B cell (primary cell): ENCODE measurements around the gene FUT7. TPM values are rescaled to one million over a fixed set of nuclear protein-coding genes. Genes with fewer than 3 reads are reported as not detected.
A peak's percentile ranks its signal among the peaks of the same experiment; 100 is the strongest.

ENCODE experiments used
- ATAC-seq: fragments of 200-7000 bp; cut with Tn5 transposase; one replicate; pipeline ENCODE4 v1.10.0; 2021; ENCODE audit warnings: low read depth, mild to moderate bottlenecking, moderate number of reproducible peaks, moderate library complexity
- CTCF ChIA-PET: fragments of 350-600 bp; sonication (Branson Sonifier 250); formaldehyde crosslinking; loops from one replicate; lab custom pipeline; 2021; ENCODE audit warnings: antibody characterized with exemption, inconsistent platforms; lab: Charles Lee
- POLR2A ChIA-PET: fragments of 350-600 bp; sonication (Branson Sonifier 250); formaldehyde crosslinking; loops from one replicate; lab custom pipeline; 2021; ENCODE audit warnings: antibody characterized with exemption; lab: Charles Lee
- DNase-seq: peaks from one replicate; pipeline ENCODE4 v3.0.0; 2013
- H2AFZ ChIP-seq: 2 replicates; pipeline ENCODE4 v1.6.1; 2012; ENCODE audit warnings: mild to moderate bottlenecking, low read depth, low read length; ENCODE audit not compliant: insufficient read depth, poor library complexity, severe bottlenecking
- H3K27ac ChIP-seq, 2 donors: 1 replicate in 1 of 2; 2 replicates in 1 of 2; pipeline ENCODE4 v1.5.1; 2012 to 2013; ENCODE audit warnings: low read length in 2 of 2, mild to moderate bottlenecking in 2 of 2, moderate library complexity in 1 of 2
- H3K27me3 ChIP-seq, 4 experiments: fragments of 200-600 bp in 1 of 4; sonication (generic) in 1 of 4; replicated peaks in 1 of 4; 1 replicate in 2 of 4; 2 replicates in 2 of 4; pipeline versions ENCODE4 v1.6.1 to v1.7.0; 2013 to 2016; ENCODE audit warnings: low read length in 3 of 4, mild to moderate bottlenecking in 2 of 4, mixed read lengths in 1 of 4, moderate library complexity in 1 of 4; ENCODE audit not compliant: insufficient read depth in 4 of 4, control insufficient read depth in 3 of 4; ENCODE audit errors: control extremely low read depth in 1 of 4
- H3K36me3 ChIP-seq, 2 experiments: replicated peaks in 1 of 2; 1 replicate in 1 of 2; 2 replicates in 1 of 2; pipeline versions ENCODE4 v1.6.1 to v1.7.1; 2013; ENCODE audit warnings: low read length in 1 of 2; ENCODE audit not compliant: insufficient read depth in 2 of 2, control insufficient read depth in 1 of 2; ENCODE audit errors: control extremely low read depth in 1 of 2, extremely low read depth in 1 of 2
- H3K4me1 ChIP-seq, 2 donors: fragments of 200-600 bp in 1 of 2; sonication (generic) in 1 of 2; 1 replicate in 1 of 2; 2 replicates in 1 of 2; pipeline versions ENCODE4 v1.5.1 to v1.6.1; 2013 to 2017; ENCODE audit warnings: low read length in 2 of 2; ENCODE audit not compliant: control insufficient read depth in 2 of 2, insufficient read depth in 2 of 2
- H3K4me2 ChIP-seq: replicated peaks from 2 replicates; pipeline ENCODE3; 2012; ENCODE audit warnings: mild to moderate bottlenecking, low read depth, low read length; ENCODE audit not compliant: poor library complexity, severe bottlenecking
- H3K4me3 ChIP-seq, 5 experiments: fragments of 200-600 bp in 1 of 5; sonication (generic) in 1 of 5; 1 replicate in 3 of 5; 2 replicates in 2 of 5; pipeline versions ENCODE4 v1.5.1 to v1.7.0; 2011 to 2016; ENCODE audit warnings: low read length in 4 of 5, mild to moderate bottlenecking in 4 of 5, low read depth in 2 of 5, control low read depth in 1 of 5, moderate library complexity in 1 of 5; ENCODE audit not compliant: insufficient read depth in 1 of 5; ENCODE audit errors: control extremely low read depth in 1 of 5, extremely low read depth in 1 of 5
- H3K79me2 ChIP-seq: fragments of 200-600 bp; sonication (generic); one replicate; pipeline ENCODE4 v1.6.0; 2016; ENCODE audit warnings: low read length; ENCODE audit not compliant: control insufficient read depth, insufficient read depth
- H3K9ac ChIP-seq: fragments of 200-600 bp; sonication (generic); 2 replicates; pipeline ENCODE4 v1.6.1; 2017; ENCODE audit warnings: mild to moderate bottlenecking, low read length, moderate library complexity
- H3K9me3 ChIP-seq, 3 donors: one replicate each; pipeline versions ENCODE4 v1.6.1 to v1.7.1; 2013; ENCODE audit warnings: low read length in 2 of 3; ENCODE audit not compliant: control insufficient read depth in 2 of 3, insufficient read depth in 1 of 3; ENCODE audit errors: control extremely low read depth in 1 of 3
- H4K20me1 ChIP-seq: 2 replicates; pipeline ENCODE4 v1.6.0; 2012; ENCODE audit warnings: mild to moderate bottlenecking, low read length; ENCODE audit not compliant: insufficient read depth, control insufficient read depth, poor library complexity, severe bottlenecking
- H3K27ac Mint-ChIP-seq: one replicate; pipeline ENCODE4 v1.8.0; 2021; ENCODE audit warnings: mixed read lengths
- H3K27me3 Mint-ChIP-seq: one replicate; pipeline ENCODE4 v1.8.0; 2021; ENCODE audit warnings: mixed read lengths
- H3K4me1 Mint-ChIP-seq: one replicate; pipeline ENCODE4 v1.8.0; 2021; ENCODE audit warnings: mixed read lengths
- H3K4me3 Mint-ChIP-seq: one replicate; pipeline ENCODE4 v1.8.0; 2021; ENCODE audit warnings: mixed read lengths
- H3K9me3 Mint-ChIP-seq: one replicate; pipeline ENCODE4 v1.8.0; 2022; ENCODE audit warnings: mixed read lengths; ENCODE audit not compliant: insufficient read depth
- EZH2 ChIP-seq: IDR thresholded peaks from 2 replicates; pipeline ENCODE4 v1.6.1; 2012; ENCODE audit warnings: borderline replicate concordance, low read depth, mild to moderate bottlenecking, moderate library complexity, low read length; ENCODE audit not compliant: insufficient read depth, poor library complexity, severe bottlenecking
- WGBS: methylation state at CpG from one replicate; pipeline ENCODE4 v1.1.5; 2013; ENCODE audit warnings: missing lambda C conversion rate; ENCODE audit not compliant: insufficient coverage; 5-methylcytosine and 5-hydroxymethylcytosine counted together
- intact Hi-C: fragments of 100-400 bp; cut with micrococcal nuclease; formaldehyde crosslinking; loops from one replicate; pipeline ENCODE4 v1.10.0; 2022
- polyA plus RNA-seq: library from polyadenylated mRNA; depleted of rRNA; stranded (reverse); fragments of >200 nt; gene quantifications from 2 replicates; pipeline ENCODE4 v1.2.3, GENCODE V29; 2012
- total RNA-seq, 2 donors: library from RNA; stranded (reverse); fragments of 120-200 nt in 1 of 2; gene quantifications; 1 replicate in 1 of 2; 2 replicates in 1 of 2; pipeline versions ENCODE4 v1.2.3 to v1.2.4, GENCODE V29; 2013 to 2022
- TF ChIP-seq, protein P1 (sequence below): fragments of 200-600 bp; IDR thresholded peaks from one replicate; pipeline ENCODE4 v1.8.0; 2022; ENCODE audit warnings: antibody characterized with exemption, mild to moderate bottlenecking

The FUT7 gene
- total and polyA plus RNA-seq, 2 donors (not counting 1 experiment from before 2014, with no cell fraction given) = 7.3 to 8.2 TPM

DNA sequence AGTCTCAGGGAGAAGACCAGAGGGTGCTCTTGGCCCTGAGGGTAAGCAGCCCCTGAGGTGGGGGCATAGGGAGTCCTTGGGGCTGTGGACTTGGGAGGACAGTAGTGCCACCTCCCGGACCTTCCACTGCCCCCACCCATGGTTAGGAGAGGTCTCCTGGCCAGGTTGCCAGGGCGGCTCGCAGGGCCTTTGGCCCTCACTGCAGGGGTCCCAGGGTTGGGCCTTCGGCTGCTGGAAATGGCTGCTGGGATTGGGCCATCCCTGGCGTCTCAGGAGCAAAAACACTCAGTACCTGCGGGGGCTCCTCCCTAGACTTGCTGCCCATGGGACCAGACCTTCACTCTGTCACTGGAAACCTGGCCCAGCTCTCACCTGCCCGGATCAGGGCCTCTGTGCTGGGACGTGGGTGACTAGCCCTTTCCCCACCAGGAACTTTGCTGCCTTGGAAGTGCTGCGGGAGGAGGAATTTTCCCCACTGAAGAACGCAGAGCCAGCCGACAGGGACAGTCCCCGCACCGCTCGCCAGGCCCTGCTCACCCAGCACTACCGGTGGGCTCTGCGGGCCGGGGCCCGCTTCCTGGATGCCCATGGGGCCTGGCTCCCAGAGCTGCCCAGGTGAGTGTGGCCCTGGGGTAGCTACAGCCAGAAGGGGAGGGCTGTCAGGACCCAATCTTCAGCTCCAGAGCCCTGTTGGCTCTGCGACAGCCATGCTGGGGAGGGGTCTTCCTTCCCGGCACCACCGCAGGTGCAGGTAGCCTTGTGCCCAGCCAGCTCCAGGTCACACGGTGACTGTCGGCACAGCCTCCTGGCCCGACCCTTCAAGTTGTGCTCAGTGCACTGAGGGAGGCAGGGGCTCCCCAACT lies 48.6 kb upstream of the FUT7 start:
- Histone ChIP-seq H3K9me3 (no peaks in the 10 kb centered on the region), H2AFZ (no peak overlapping the region), H3K36me3 (peaks cover 0 to 29% of the 10 kb centered on the region in 2 experiments), H3K4me2 (no peak overlapping the region), H4K20me1 (peaks cover 26% of the 10 kb centered on the region), H3K27me3 (no peaks in the 10 kb centered on the region), H3K4me1 (peaks cover 11 to 40% of the 10 kb centered on the region in 2 donors), H3K27ac (no peak overlapping the region), H3K79me2 (peaks cover 12% of the 10 kb centered on the region), H3K4me3 (no peak overlapping the region), H3K9ac (no peak overlapping the region)
- Mint-ChIP-seq H3K27me3 (no peaks in the 10 kb centered on the region), H3K27ac (peak overlapping the region; percentile 67), H3K9me3 (no peaks in the 10 kb centered on the region), H3K4me3 (peak overlapping the region; percentile 61), H3K4me1 (peaks cover 27% of the 10 kb centered on the region)
- CTCF ChIA-PET = interaction anchor here (0.9 to 1.5 kb wide), 2 partner anchors 17 to 34 kb away, joined by 3 read pairs; no protein-coding TSS in a partner anchor
- TF ChIP-seq, protein P1, sequence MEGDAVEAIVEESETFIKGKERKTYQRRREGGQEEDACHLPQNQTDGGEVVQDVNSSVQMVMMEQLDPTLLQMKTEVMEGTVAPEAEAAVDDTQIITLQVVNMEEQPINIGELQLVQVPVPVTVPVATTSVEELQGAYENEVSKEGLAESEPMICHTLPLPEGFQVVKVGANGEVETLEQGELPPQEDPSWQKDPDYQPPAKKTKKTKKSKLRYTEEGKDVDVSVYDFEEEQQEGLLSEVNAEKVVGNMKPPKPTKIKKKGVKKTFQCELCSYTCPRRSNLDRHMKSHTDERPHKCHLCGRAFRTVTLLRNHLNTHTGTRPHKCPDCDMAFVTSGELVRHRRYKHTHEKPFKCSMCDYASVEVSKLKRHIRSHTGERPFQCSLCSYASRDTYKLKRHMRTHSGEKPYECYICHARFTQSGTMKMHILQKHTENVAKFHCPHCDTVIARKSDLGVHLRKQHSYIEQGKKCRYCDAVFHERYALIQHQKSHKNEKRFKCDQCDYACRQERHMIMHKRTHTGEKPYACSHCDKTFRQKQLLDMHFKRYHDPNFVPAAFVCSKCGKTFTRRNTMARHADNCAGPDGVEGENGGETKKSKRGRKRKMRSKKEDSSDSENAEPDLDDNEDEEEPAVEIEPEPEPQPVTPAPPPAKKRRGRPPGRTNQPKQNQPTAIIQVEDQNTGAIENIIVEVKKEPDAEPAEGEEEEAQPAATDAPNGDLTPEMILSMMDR = no peak
- no peak for TF ChIP-seq EZH2
- POLR2A ChIA-PET = no interaction called here
- intact Hi-C loops = no loop called here
- no peak for ATAC-seq
- 98% methylated on average over 19 of the region's 24 CpGs for WGBS
- no peak for DNase-seq

DNA sequence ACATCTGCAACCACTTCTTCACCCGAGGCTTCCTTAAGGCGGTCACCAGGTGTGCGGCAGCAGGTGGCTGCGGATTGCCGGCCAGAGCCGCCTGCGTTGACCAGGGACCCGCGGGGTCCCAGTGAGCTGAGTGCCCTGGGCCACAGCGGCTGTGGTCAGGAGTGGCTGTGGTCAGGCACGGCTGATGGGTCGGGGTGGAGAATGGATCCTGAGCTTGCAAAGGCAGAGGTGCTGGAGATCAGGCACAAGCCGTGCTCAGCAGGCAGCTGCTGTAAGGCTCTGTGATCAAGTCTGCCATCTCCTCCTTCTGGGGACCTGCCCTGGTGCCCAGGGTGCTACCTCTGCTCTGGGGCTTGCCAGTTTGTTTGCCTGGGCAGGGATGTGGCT lies 47.5 kb upstream of the FUT7 start:
- no peak for TF ChIP-seq EZH2
- TF ChIP-seq, protein P1 = no peak
- H2AFZ ChIP-seq = no peak overlapping the region
- H3K9ac ChIP-seq = no peak overlapping the region
- no peak for DNase-seq
- H4K20me1 ChIP-seq = peaks cover 26% of the 10 kb centered on the region
- Mint-ChIP-seq H3K4me3 (peak overlapping the region; percentile 61), H3K4me1 (peaks cover 32% of the 10 kb centered on the region), H3K27me3 (no peaks in the 10 kb centered on the region), H3K9me3 (no peaks in the 10 kb centered on the region), H3K27ac (peak overlapping the region; percentile 67)
- no peak overlapping the region for H3K4me2 ChIP-seq
- intact Hi-C loops = no loop called here
- peaks cover 0 to 29% of the 10 kb centered on the region in 2 experiments for H3K36me3 ChIP-seq
- WGBS = 93% methylated on average over 13 of the region's 13 CpGs
- peaks cover 12% of the 10 kb centered on the region for H3K79me2 ChIP-seq
- ATAC-seq = no peak
- no peaks in the 10 kb centered on the region for H3K9me3 ChIP-seq
- no peak overlapping the region for H3K4me3 ChIP-seq
- H3K4me1 ChIP-seq = peaks cover 11 to 36% of the 10 kb centered on the region in 2 donors
- ChIA-PET CTCF (interaction anchor here (1.6 kb wide), 1 partner anchor 12 kb away, joined by 6 read pairs; no protein-coding TSS in a partner anchor), POLR2A (no interaction called here)
- H3K27ac ChIP-seq = no peak overlapping the region
- H3K27me3 ChIP-seq = no peaks in the 10 kb centered on the region
